A549 (cell line): ENCODE measurements around the gene SYT6.

Experiments used
- BHLHE40 ChIP-seq: IDR thresholded peaks from 2 replicates; pipeline ENCODE4 v1.6.1; 2012; ENCODE audit warnings: low read depth, low read length, inconsistent platforms
- HOXA7 ChIP-seq: fragments of 250-450 bp; sonication (Bioruptor Pico); IDR thresholded peaks from 2 replicates; pipeline ENCODE4 v1.5.0; 2020; ENCODE audit warnings: mild to moderate bottlenecking, moderate library complexity
- MAZ ChIP-seq: fragments of 150-350 bp; IDR thresholded peaks from 2 replicates; pipeline ENCODE4 v1.6.1; 2014; ENCODE audit warnings: antibody characterized with exemption, low read depth, low read length, borderline replicate concordance
- MYC ChIP-seq: IDR thresholded peaks from 2 replicates; pipeline ENCODE4 v1.6.1; 2012; ENCODE audit warnings: mild to moderate bottlenecking, inconsistent platforms, low read length, improper control_type of control experiment, borderline replicate concordance
- POLR2A ChIP-seq: IDR thresholded peaks from 2 replicates; pipeline ENCODE4 v1.6.1; 2012; ENCODE audit warnings: mild to moderate bottlenecking, low read length
- POLR2AphosphoS2 ChIP-seq: conservative IDR thresholded peaks from 2 replicates; pipeline ENCODE4 v1.6.1; 2012; ENCODE audit warnings: low read length, improper control_type of control experiment, inconsistent platforms
- RCOR1 ChIP-seq: fragments of 150-350 bp; IDR thresholded peaks from 2 replicates; pipeline ENCODE4 v1.6.1; 2014; ENCODE audit warnings: antibody characterized with exemption, low read length, low read depth
- RFX5 ChIP-seq: fragments of 450-650 bp; IDR thresholded peaks from 2 replicates; pipeline ENCODE4 v1.7.1; 2014; ENCODE audit warnings: antibody characterized with exemption, mild to moderate bottlenecking, moderate library complexity
- TF ChIP-seq, protein P1 (sequence below): fragments of >200 bp; sonication (Bioruptor Twin); formaldehyde crosslinking; IDR thresholded peaks from 3 replicates; pipeline ENCODE4 v1.5.1; 2016
- TF ChIP-seq, protein P2 (sequence below): fragments of 200-600 bp; sonication (generic); IDR thresholded peaks from 2 replicates; pipeline ENCODE4 v1.6.1; 2016; ENCODE audit warnings: antibody characterized with exemption, mild to moderate bottlenecking, moderate library complexity

DNA sequence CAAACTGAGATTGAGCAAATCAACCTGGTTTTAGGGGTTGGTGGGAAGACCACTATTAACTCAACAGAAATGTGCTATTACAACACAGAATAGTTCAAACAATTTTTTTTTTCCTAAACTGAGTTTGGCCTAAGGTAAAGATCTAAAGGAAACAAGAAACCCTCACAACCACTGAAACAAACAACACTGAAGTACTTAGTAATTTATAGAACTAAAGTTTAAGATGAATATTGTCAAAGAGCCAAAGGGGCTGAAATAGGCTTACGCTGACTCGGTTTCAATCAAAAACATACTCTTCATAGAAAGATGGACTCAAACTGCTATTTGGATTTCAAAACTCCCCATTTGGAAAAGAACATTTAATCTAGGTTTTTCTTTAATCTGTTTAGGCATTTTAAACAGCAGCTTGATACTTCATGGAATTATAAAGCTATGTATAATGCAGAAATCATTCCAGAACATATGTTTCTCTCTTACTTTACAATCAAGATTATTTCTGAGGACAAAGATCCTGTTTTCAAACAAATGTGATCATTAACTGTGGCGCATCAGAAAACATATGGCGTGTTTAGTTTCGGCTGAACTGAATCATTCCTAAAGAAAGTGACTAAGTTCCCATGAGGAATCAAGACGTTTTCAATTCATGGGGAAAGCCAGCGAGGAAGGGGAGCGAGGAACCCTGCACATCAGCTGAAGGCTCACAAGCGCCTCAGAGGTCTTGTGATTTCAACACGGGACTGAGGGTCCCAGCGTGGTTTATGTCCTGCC lies 62.7 kb downstream of the SYT6 start:
- TF ChIP-seq, protein P1, sequence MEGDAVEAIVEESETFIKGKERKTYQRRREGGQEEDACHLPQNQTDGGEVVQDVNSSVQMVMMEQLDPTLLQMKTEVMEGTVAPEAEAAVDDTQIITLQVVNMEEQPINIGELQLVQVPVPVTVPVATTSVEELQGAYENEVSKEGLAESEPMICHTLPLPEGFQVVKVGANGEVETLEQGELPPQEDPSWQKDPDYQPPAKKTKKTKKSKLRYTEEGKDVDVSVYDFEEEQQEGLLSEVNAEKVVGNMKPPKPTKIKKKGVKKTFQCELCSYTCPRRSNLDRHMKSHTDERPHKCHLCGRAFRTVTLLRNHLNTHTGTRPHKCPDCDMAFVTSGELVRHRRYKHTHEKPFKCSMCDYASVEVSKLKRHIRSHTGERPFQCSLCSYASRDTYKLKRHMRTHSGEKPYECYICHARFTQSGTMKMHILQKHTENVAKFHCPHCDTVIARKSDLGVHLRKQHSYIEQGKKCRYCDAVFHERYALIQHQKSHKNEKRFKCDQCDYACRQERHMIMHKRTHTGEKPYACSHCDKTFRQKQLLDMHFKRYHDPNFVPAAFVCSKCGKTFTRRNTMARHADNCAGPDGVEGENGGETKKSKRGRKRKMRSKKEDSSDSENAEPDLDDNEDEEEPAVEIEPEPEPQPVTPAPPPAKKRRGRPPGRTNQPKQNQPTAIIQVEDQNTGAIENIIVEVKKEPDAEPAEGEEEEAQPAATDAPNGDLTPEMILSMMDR = no peak
- TF ChIP-seq MAZ (no peak), MYC (no peak), POLR2A (no peak), HOXA7 (CRISPR knock-in tag) (no peak), RFX5 (no peak), RCOR1 (no peak), BHLHE40 (no peak), POLR2AphosphoS2 (no peak)
- TF ChIP-seq, protein P2, sequence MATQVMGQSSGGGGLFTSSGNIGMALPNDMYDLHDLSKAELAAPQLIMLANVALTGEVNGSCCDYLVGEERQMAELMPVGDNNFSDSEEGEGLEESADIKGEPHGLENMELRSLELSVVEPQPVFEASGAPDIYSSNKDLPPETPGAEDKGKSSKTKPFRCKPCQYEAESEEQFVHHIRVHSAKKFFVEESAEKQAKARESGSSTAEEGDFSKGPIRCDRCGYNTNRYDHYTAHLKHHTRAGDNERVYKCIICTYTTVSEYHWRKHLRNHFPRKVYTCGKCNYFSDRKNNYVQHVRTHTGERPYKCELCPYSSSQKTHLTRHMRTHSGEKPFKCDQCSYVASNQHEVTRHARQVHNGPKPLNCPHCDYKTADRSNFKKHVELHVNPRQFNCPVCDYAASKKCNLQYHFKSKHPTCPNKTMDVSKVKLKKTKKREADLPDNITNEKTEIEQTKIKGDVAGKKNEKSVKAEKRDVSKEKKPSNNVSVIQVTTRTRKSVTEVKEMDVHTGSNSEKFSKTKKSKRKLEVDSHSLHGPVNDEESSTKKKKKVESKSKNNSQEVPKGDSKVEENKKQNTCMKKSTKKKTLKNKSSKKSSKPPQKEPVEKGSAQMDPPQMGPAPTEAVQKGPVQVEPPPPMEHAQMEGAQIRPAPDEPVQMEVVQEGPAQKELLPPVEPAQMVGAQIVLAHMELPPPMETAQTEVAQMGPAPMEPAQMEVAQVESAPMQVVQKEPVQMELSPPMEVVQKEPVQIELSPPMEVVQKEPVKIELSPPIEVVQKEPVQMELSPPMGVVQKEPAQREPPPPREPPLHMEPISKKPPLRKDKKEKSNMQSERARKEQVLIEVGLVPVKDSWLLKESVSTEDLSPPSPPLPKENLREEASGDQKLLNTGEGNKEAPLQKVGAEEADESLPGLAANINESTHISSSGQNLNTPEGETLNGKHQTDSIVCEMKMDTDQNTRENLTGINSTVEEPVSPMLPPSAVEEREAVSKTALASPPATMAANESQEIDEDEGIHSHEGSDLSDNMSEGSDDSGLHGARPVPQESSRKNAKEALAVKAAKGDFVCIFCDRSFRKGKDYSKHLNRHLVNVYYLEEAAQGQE = no peak
